SK-N-SH (cell line): Measurements from ENCODE around the gene RNF217. TPM values are rescaled to one million over a fixed set of nuclear protein-coding genes. Genes with fewer than 3 reads are reported as not detected.

Source experiments
- CTCF ChIA-PET: fragments of 300-600, 350-600 bp; formaldehyde crosslinking; extraction: SDS; loops from one replicate; lab custom pipeline; 2021; lab: Yijun Ruan, JAX
- POLR2A ChIA-PET: fragments of 350-600 bp; sonication (Branson Sonifier 250); formaldehyde crosslinking; extraction: SDS; loops from one replicate; lab custom pipeline; 2020; ENCODE audit warnings: antibody characterized with exemption, inconsistent platforms; lab: Yijun Ruan, JAX
- DNase-seq: peaks from one replicate; pipeline ENCODE4 v3.0.0; 2012
- H2AFZ ChIP-seq: fragments of 200-600 bp; sonication (generic); 2 replicates; pipeline ENCODE4 v1.8.1; 2016; ENCODE audit warnings: antibody characterized with exemption, mild to moderate bottlenecking, low read depth
- H3F3A ChIP-seq: fragments of 200-600 bp; sonication (generic); replicated peaks from 2 replicates; pipeline ENCODE3; 2016; ENCODE audit warnings: antibody characterized with exemption, mild to moderate bottlenecking; ENCODE audit not compliant: insufficient read depth
- H3K27ac ChIP-seq, 2 experiments: fragments of 200-500 bp in 1 of 2; fragments of 200-600 bp in 1 of 2; sonication (Bioruptor generic) in 1 of 2; sonication (generic), shearing (Covaris generic) in 1 of 2; 2 replicates each; pipeline versions ENCODE4 v1.5.1 to v1.6.1; 2014 to 2016; ENCODE audit warnings: low read depth in 2 of 2, inconsistent platforms in 1 of 2, low read length in 1 of 2, mild to moderate bottlenecking in 1 of 2, mixed read lengths in 1 of 2
- H3K27me3 ChIP-seq: fragments of 200-600 bp; sonication (generic), shearing (Covaris generic); 2 replicates; pipeline ENCODE4 v1.6.1; 2016; ENCODE audit warnings: mixed run types; ENCODE audit not compliant: insufficient read depth
- H3K36me3 ChIP-seq, 2 experiments: fragments of 200-500 bp in 1 of 2; fragments of 200-600 bp in 1 of 2; sonication (Bioruptor generic) in 1 of 2; sonication (generic) in 1 of 2; replicated peaks in 1 of 2; 2 replicates each; pipeline versions ENCODE3 to v1.5.1; 2014 to 2016; ENCODE audit warnings: low read length in 1 of 2, mild to moderate bottlenecking in 1 of 2; ENCODE audit not compliant: insufficient read depth in 2 of 2, control insufficient read depth in 1 of 2
- H3K4me1 ChIP-seq, 2 experiments: fragments of 200-500 bp in 1 of 2; fragments of 200-600 bp in 1 of 2; sonication (Bioruptor generic) in 1 of 2; sonication (generic), shearing (Covaris generic) in 1 of 2; 2 replicates each; pipeline versions ENCODE4 v1.5.1 to v1.6.1; 2014 to 2016; ENCODE audit warnings: low read depth in 1 of 2, low read length in 1 of 2, mixed run types in 1 of 2; ENCODE audit not compliant: insufficient read depth in 2 of 2, control insufficient read depth in 1 of 2
- H3K4me2 ChIP-seq: fragments of 200-600 bp; sonication (generic), shearing (Covaris generic); 2 replicates; pipeline ENCODE4 v1.6.1; 2017; ENCODE audit warnings: mixed run types
- H3K4me3 ChIP-seq, 2 experiments: fragments of 200-500 bp in 1 of 2; fragments of 200-600 bp in 1 of 2; sonication (Bioruptor generic) in 1 of 2; sonication (generic), shearing (Covaris generic) in 1 of 2; 2 replicates each; pipeline versions ENCODE4 v1.5.1 to v1.8.1; 2014 to 2016; ENCODE audit warnings: low read depth in 2 of 2, inconsistent platforms in 1 of 2, low read length in 1 of 2, mild to moderate bottlenecking in 1 of 2, mixed read lengths in 1 of 2, moderate library complexity in 1 of 2
- H3K79me2 ChIP-seq: fragments of 200-600 bp; sonication (generic); 2 replicates; pipeline ENCODE4 v1.8.1; 2017; ENCODE audit warnings: mild to moderate bottlenecking; ENCODE audit not compliant: insufficient read depth
- H3K9ac ChIP-seq: fragments of 200-600 bp; sonication (generic); 2 replicates; pipeline ENCODE4 v1.6.1; 2017; ENCODE audit warnings: mixed run types
- H3K9me2 ChIP-seq: fragments of 200-600 bp; sonication (generic); 2 replicates; pipeline ENCODE4 v1.6.1; 2017; ENCODE audit warnings: mixed run types
- H3K9me3 ChIP-seq: fragments of 200-600 bp; sonication (generic); 2 replicates; pipeline ENCODE4 v1.6.1; 2017; ENCODE audit warnings: mixed run types, mild to moderate bottlenecking, moderate library complexity
- H4K20me1 ChIP-seq: fragments of 200-600 bp; sonication (generic); 2 replicates; pipeline ENCODE4 v1.6.1; 2017; ENCODE audit warnings: mild to moderate bottlenecking, mixed run types; ENCODE audit not compliant: insufficient read depth
- CTCF ChIP-seq: fragments of 200-600 bp; sonication (generic); IDR thresholded peaks from 2 replicates; pipeline ENCODE4 v1.6.1; 2017; ENCODE audit warnings: antibody characterized with exemption, mild to moderate bottlenecking, moderate library complexity
- EZH2phosphoT487 ChIP-seq: fragments of 200-600 bp; sonication (generic); IDR thresholded peaks from 2 replicates; pipeline ENCODE4 v1.6.1; 2017; ENCODE audit warnings: low read depth, mixed run types, mild to moderate bottlenecking, antibody characterized with exemption, moderate library complexity, borderline replicate concordance
- FOSL2 ChIP-seq: IDR thresholded peaks from 2 replicates; pipeline ENCODE4 v1.4.0; 2012; ENCODE audit warnings: low read depth, mild to moderate bottlenecking, moderate library complexity, borderline replicate concordance
- FOXM1 ChIP-seq: IDR thresholded peaks from 2 replicates; pipeline ENCODE4 v1.4.0; 2012; ENCODE audit warnings: low read depth, mild to moderate bottlenecking
- JUND ChIP-seq: IDR thresholded peaks from 2 replicates; pipeline ENCODE4 v1.4.0; 2012
- MXI1 ChIP-seq: IDR thresholded peaks from 2 replicates; pipeline ENCODE4 v1.6.1; 2012; ENCODE audit warnings: mild to moderate bottlenecking, low read depth, low read length, improper control_type of control experiment
- NRF1 ChIP-seq: IDR thresholded peaks from 2 replicates; pipeline ENCODE4 v1.6.1; 2012; ENCODE audit warnings: low read depth, mild to moderate bottlenecking, low read length
- POLR2AphosphoS5 ChIP-seq: IDR thresholded peaks from 2 replicates; pipeline ENCODE4 v1.6.1; 2012; ENCODE audit warnings: low read depth, low read length
- RAD21 ChIP-seq: IDR thresholded peaks from 2 replicates; pipeline ENCODE4 v1.6.1; 2012; ENCODE audit warnings: mild to moderate bottlenecking, low read length
- RCOR1 ChIP-seq: fragments of 150-350 bp; IDR thresholded peaks from 2 replicates; pipeline ENCODE4 v1.6.1; 2017; ENCODE audit warnings: antibody characterized with exemption, low read length
- RXRA ChIP-seq: IDR thresholded peaks from 2 replicates; pipeline ENCODE4 v1.4.0; 2012; ENCODE audit warnings: low read depth, mild to moderate bottlenecking, borderline replicate concordance
- SMC3 ChIP-seq: IDR thresholded peaks from 2 replicates; pipeline ENCODE4 v1.6.1; 2012; ENCODE audit warnings: low read depth, low read length, improper control_type of control experiment
- TAF1 ChIP-seq: IDR thresholded peaks from 2 replicates; pipeline ENCODE4 v1.6.1; 2012; ENCODE audit warnings: low read depth, mild to moderate bottlenecking, low read length, moderate library complexity, borderline replicate concordance
- USF2 ChIP-seq: fragments of 150-350 bp; IDR thresholded peaks from 2 replicates; pipeline ENCODE4 v1.6.1; 2017; ENCODE audit warnings: antibody characterized with exemption, low read length, low read depth, borderline replicate concordance
- YY1 ChIP-seq: IDR thresholded peaks from 2 replicates; pipeline ENCODE4 v1.4.0; 2012; ENCODE audit warnings: low read depth, mild to moderate bottlenecking
- WGBS: methylation state at CpG from one replicate; pipeline ENCODE4 v1.1.6; 2017; ENCODE audit warnings: low lambda C conversion rate; 5-methylcytosine and 5-hydroxymethylcytosine counted together
- polyA plus RNA-seq, 3 experiments: library from polyadenylated mRNA; depleted of rRNA; stranded (reverse); fragments of >200 nt; gene quantifications; 2 replicates each; pipeline ENCODE4 v1.2.3, GENCODE V29; 2012
- TF ChIP-seq, protein P1 (sequence below): IDR thresholded peaks from 2 replicates; pipeline ENCODE4 v1.4.0; 2012; ENCODE audit warnings: low read depth
- TF ChIP-seq, protein P2 (sequence below): IDR thresholded peaks from 2 replicates; pipeline ENCODE4 v1.4.0; 2012; ENCODE audit warnings: low read depth, borderline replicate concordance
- TF ChIP-seq, protein P3 (sequence below): IDR thresholded peaks from 2 replicates; pipeline ENCODE4 v1.6.1; 2012; ENCODE audit warnings: mild to moderate bottlenecking, low read depth, low read length, moderate library complexity

Gene RNF217
- polyA plus RNA-seq, 1 of the 3 experiments (the other 2 are of a cell fraction): 0.28 TPM

DNA sequence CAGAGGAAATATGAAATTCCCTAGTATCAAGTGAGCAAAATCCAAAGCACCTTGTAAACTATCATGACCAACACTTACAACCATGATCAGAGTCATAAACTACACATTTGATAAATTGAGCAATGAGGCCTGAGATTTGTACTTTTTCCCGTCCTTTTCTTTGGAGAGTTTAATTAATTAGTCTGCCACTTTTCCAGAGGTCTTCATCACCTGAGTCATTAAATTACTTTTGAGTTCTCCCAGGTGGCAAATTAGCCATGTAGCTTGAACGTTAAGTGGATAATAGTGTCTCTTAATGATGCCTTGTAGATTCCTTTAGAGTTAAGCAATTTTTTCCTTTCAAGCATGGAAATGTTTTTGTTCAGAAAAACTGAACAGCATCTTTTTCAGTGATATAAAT lies 75.6 kb downstream of the RNF217 start:
- TF ChIP-seq, protein P1, sequence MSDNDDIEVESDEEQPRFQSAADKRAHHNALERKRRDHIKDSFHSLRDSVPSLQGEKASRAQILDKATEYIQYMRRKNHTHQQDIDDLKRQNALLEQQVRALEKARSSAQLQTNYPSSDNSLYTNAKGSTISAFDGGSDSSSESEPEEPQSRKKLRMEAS: no peak
- TF ChIP-seq FOXM1 (no peak), YY1 (no peak), SMC3 (no peak), FOSL2 (no peak), JUND (no peak), CTCF (no peak), RXRA (no peak), RAD21 (no peak), NRF1 (no peak), TAF1 (no peak), MXI1 (no peak), POLR2AphosphoS5 (no peak), USF2 (no peak), RCOR1 (no peak), EZH2phosphoT487 (no peak)
- TF ChIP-seq, protein P2, sequence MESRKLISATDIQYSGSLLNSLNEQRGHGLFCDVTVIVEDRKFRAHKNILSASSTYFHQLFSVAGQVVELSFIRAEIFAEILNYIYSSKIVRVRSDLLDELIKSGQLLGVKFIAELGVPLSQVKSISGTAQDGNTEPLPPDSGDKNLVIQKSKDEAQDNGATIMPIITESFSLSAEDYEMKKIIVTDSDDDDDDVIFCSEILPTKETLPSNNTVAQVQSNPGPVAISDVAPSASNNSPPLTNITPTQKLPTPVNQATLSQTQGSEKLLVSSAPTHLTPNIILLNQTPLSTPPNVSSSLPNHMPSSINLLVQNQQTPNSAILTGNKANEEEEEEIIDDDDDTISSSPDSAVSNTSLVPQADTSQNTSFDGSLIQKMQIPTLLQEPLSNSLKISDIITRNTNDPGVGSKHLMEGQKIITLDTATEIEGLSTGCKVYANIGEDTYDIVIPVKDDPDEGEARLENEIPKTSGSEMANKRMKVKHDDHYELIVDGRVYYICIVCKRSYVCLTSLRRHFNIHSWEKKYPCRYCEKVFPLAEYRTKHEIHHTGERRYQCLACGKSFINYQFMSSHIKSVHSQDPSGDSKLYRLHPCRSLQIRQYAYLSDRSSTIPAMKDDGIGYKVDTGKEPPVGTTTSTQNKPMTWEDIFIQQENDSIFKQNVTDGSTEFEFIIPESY: no peak
- TF ChIP-seq, protein P3, sequence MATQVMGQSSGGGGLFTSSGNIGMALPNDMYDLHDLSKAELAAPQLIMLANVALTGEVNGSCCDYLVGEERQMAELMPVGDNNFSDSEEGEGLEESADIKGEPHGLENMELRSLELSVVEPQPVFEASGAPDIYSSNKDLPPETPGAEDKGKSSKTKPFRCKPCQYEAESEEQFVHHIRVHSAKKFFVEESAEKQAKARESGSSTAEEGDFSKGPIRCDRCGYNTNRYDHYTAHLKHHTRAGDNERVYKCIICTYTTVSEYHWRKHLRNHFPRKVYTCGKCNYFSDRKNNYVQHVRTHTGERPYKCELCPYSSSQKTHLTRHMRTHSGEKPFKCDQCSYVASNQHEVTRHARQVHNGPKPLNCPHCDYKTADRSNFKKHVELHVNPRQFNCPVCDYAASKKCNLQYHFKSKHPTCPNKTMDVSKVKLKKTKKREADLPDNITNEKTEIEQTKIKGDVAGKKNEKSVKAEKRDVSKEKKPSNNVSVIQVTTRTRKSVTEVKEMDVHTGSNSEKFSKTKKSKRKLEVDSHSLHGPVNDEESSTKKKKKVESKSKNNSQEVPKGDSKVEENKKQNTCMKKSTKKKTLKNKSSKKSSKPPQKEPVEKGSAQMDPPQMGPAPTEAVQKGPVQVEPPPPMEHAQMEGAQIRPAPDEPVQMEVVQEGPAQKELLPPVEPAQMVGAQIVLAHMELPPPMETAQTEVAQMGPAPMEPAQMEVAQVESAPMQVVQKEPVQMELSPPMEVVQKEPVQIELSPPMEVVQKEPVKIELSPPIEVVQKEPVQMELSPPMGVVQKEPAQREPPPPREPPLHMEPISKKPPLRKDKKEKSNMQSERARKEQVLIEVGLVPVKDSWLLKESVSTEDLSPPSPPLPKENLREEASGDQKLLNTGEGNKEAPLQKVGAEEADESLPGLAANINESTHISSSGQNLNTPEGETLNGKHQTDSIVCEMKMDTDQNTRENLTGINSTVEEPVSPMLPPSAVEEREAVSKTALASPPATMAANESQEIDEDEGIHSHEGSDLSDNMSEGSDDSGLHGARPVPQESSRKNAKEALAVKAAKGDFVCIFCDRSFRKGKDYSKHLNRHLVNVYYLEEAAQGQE: no peak
- no peaks in the 10 kb centered on the region for H3K4me1 ChIP-seq
- H4K20me1 ChIP-seq: no peaks in the 10 kb centered on the region
- H3K9me3 ChIP-seq: no peaks in the 10 kb centered on the region
- no peaks in the 10 kb centered on the region for H3F3A ChIP-seq
- no peaks in the 10 kb centered on the region for H3K9me2 ChIP-seq
- no peaks in the 10 kb centered on the region for H3K79me2 ChIP-seq
- H3K9ac ChIP-seq: no peak overlapping the region
- no peaks in the 10 kb centered on the region for H3K27me3 ChIP-seq
- no peak overlapping the region for H2AFZ ChIP-seq
- no peak for DNase-seq
- 5% methylated on average over 2 of the region's 2 CpGs for WGBS
- H3K36me3 ChIP-seq: no peaks in the 10 kb centered on the region
- H3K4me3 ChIP-seq: no peak overlapping the region
- H3K4me2 ChIP-seq: no peak overlapping the region
- H3K27ac ChIP-seq: no peak overlapping the region
- ChIA-PET CTCF (no interaction called here), POLR2A (no interaction called here)
